Fibroblast of upper back skin (primary cell): Measurements from ENCODE around the gene CFAP157.
A peak's percentile ranks its signal among the peaks of the same experiment; 100 is the strongest.

Experiments used
- DNase-seq: peaks from one replicate; pipeline ENCODE4 v3.0.0-alpha.2; 2013

CFAP157 gene

GRCh38 chr9:127706836-127707241 lies at the start of gene CFAP157:
Gene CFAP157, plus strand, starts transcription at chr9:127706988. Its CDS starts 44 bp downstream, at chr9:127707032.
- DNase-seq: no peak

GRCh38 chr9:127658428-127658827 lies 48.4 kb upstream of the CFAP157 start:
- no peak for DNase-seq

GRCh38 chr9:127660886-127661741 lies 45.7 kb upstream of the CFAP157 start:
- no peak for DNase-seq

- no peak for DNase-seq
These were observed 44.2 kb upstream of the CFAP157 start for GRCh38 chr9:127662617-127663016.

GRCh38 chr9:127664324-127664677 lies 42.5 kb upstream of the CFAP157 start:
- no peak for DNase-seq

- peak; percentile 41 for DNase-seq
These were observed 41.9 kb upstream of the CFAP157 start for GRCh38 chr9:127664678-127665507.

- no peak for DNase-seq
These were observed 39.5 kb upstream of the CFAP157 start for GRCh38 chr9:127667127-127667844.

- DNase-seq: no peak
These were observed 38.9 kb upstream of the CFAP157 start for GRCh38 chr9:127667906-127668305.

- DNase-seq: no peak
These were observed 33.6 kb upstream of the CFAP157 start for GRCh38 chr9:127673234-127673633.

- DNase-seq: no peak
These were observed 30.1 kb upstream of the CFAP157 start for GRCh38 chr9:127676638-127677037.

- DNase-seq: no peak
These were observed 27.3 kb upstream of the CFAP157 start for GRCh38 chr9:127679506-127679905.

GRCh38 chr9:127680226-127680625 lies 26.6 kb upstream of the CFAP157 start:
- no peak for DNase-seq

GRCh38 chr9:127680846-127681245 lies 25.9 kb upstream of the CFAP157 start:
- DNase-seq: no peak

- DNase-seq: no peak
These were observed 24.2 kb upstream of the CFAP157 start for GRCh38 chr9:127682351-127683136.

- DNase-seq: peak; percentile 65
These were observed 23.1 kb upstream of the CFAP157 start for GRCh38 chr9:127683723-127684122.

GRCh38 chr9:127684576-127684975 lies 22.2 kb upstream of the CFAP157 start:
- peak; percentile 56 for DNase-seq

GRCh38 chr9:127686461-127687393 lies 20.1 kb upstream of the CFAP157 start:
- DNase-seq: no peak

- DNase-seq: no peak
These were observed 17.3 kb upstream of the CFAP157 start for GRCh38 chr9:127689329-127690000.

GRCh38 chr9:127690735-127691134 lies 16.1 kb upstream of the CFAP157 start:
- DNase-seq: no peak

GRCh38 chr9:127692071-127692470 lies 14.7 kb upstream of the CFAP157 start:
- DNase-seq: no peak

- no peak for DNase-seq
These were observed 13.6 kb upstream of the CFAP157 start for GRCh38 chr9:127693143-127693542.
